GM12878 (cell line): ENCODE measurements around the gene THADA. TPM values are rescaled to one million over a fixed set of nuclear protein-coding genes. Genes with fewer than 3 reads are reported as not detected.
"Not testable (repeated sequence)": the region's sequence is repeated elsewhere in the genome, so short reads cannot be mapped to it uniquely, and the experiment has no call there.

ENCODE experiments used
- ATAC-seq: fragments of 200-7000 bp; cut with Tn5 transposase; 3 replicates; pipeline ENCODE4 v1.9.1; 2020; ENCODE audit warnings: mild to moderate bottlenecking, moderate library complexity
- BruUV-seq: library from RNA; stranded (reverse); fragments of 400-500 nt; replicated peaks from 2 replicates; lab custom pipeline; 2021; lab: Mats Ljungman, UMichigan
- CTCF ChIA-PET: fragments of 300-600 bp; sonication (Branson Sonifier 250); formaldehyde crosslinking; extraction: SDS; loops from one replicate; lab custom pipeline; 2021; ENCODE audit warnings: inconsistent platforms; lab: Yijun Ruan, JAX
- POLR2A ChIA-PET: fragments of 350-600 bp; formaldehyde crosslinking; extraction: SDS; loops from one replicate; lab custom pipeline; 2021; ENCODE audit warnings: inconsistent platforms; lab: Charles Lee
- RAD21 ChIA-PET: fragments of 300-600 bp; sonication (Branson Sonifier 250); formaldehyde crosslinking; loops from one replicate; lab custom pipeline; 2023; ENCODE audit warnings: antibody characterized with exemption; ENCODE audit not compliant: unreplicated experiment; lab: Charles Lee
- SMC1A ChIA-PET: fragments of 300-600 bp; sonication (Branson Sonifier 250); formaldehyde crosslinking; loops from one replicate; lab custom pipeline; 2023; ENCODE audit not compliant: unreplicated experiment, uncharacterized antibody; lab: Charles Lee
- DNase-seq: peaks from one replicate; pipeline ENCODE4 v3.0.0-alpha.2; 2011; ENCODE audit warnings: low read depth, low spot score
- FAIRE-seq: peaks from 3 replicates; lab custom pipeline; 2011; peaks lifted over from hg19 to GRCh38; lab: Jason Lieb, UNC
- H2AFZ ChIP-seq: 2 replicates; pipeline ENCODE4 v1.6.0; 2011; ENCODE audit warnings: low read depth, low read length, control low read depth; ENCODE audit not compliant: control insufficient read depth
- H3K27ac ChIP-seq: 2 replicates; pipeline ENCODE4 v1.5.1; 2011; ENCODE audit warnings: control low read depth; ENCODE audit not compliant: control insufficient read depth, insufficient read depth
- H3K27me3 ChIP-seq, 2 experiments: replicated peaks in 1 of 2; 2 replicates each; pipeline versions ENCODE4 v1.6.0 to v1.6.1; 2011; ENCODE audit warnings: low read length in 1 of 2; ENCODE audit not compliant: control insufficient read depth in 2 of 2, insufficient read depth in 2 of 2
- H3K36me3 ChIP-seq, 2 experiments: 2 replicates each; pipeline ENCODE4 v1.5.1; 2011; ENCODE audit warnings: low read length in 1 of 2; ENCODE audit not compliant: control insufficient read depth in 2 of 2, insufficient read depth in 2 of 2
- H3K4me1 ChIP-seq: 2 replicates; pipeline ENCODE4 v1.6.1; 2011; ENCODE audit warnings: mild to moderate bottlenecking, low read length, moderate library complexity, mixed read lengths; ENCODE audit not compliant: control insufficient read depth, insufficient read depth
- H3K4me2 ChIP-seq: 2 replicates; pipeline ENCODE4 v1.6.0; 2011; ENCODE audit warnings: control low read depth; ENCODE audit not compliant: control insufficient read depth, insufficient read depth
- H3K4me3 ChIP-seq: fragments of 200-600 bp; sonication (generic); 2 replicates; pipeline ENCODE4 v1.5.1; 2016
- H3K79me2 ChIP-seq: 2 replicates; pipeline ENCODE4 v1.6.0; 2011; ENCODE audit warnings: low read length; ENCODE audit not compliant: control insufficient read depth, insufficient read depth
- H3K9ac ChIP-seq: 2 replicates; pipeline ENCODE4 v1.8.0; 2011; ENCODE audit warnings: low read length, control low read depth, mixed read lengths; ENCODE audit not compliant: control insufficient read depth, insufficient read depth
- H3K9me3 ChIP-seq: replicated peaks from 3 replicates; pipeline ENCODE4 v1.5.1; 2011; ENCODE audit warnings: mild to moderate bottlenecking, low read length; ENCODE audit not compliant: control insufficient read depth, insufficient read depth
- H4K20me1 ChIP-seq: 2 replicates; pipeline ENCODE4 v1.6.0; 2011; ENCODE audit not compliant: control insufficient read depth, insufficient read depth
- CBX5 ChIP-seq: sonication (generic); IDR thresholded peaks from 2 replicates; pipeline ENCODE4 v1.6.1; 2016; ENCODE audit warnings: low read depth, moderate library complexity, mild to moderate bottlenecking, inconsistent platforms
- DPF2 ChIP-seq: fragments of 450-650 bp; IDR thresholded peaks from 2 replicates; pipeline ENCODE4 v1.6.1; 2017; ENCODE audit warnings: mild to moderate bottlenecking
- KDM1A ChIP-seq: fragments of 200-600 bp; sonication (generic); IDR thresholded peaks from 2 replicates; pipeline ENCODE4 v1.6.1; 2016; ENCODE audit warnings: borderline replicate concordance
- NRF1 ChIP-seq: conservative IDR thresholded peaks from 2 replicates; pipeline ENCODE4 v1.6.1; 2011; ENCODE audit warnings: mild to moderate bottlenecking, low read depth, low read length, improper control_type of control experiment
- RELB ChIP-seq: fragments of 450-650 bp; IDR thresholded peaks from 2 replicates; pipeline ENCODE4 v1.6.1; 2017; ENCODE audit warnings: low read depth, mild to moderate bottlenecking, moderate library complexity
- SKIL ChIP-seq: fragments of 450-650 bp; IDR thresholded peaks from 2 replicates; pipeline ENCODE4 v1.6.1; 2017; ENCODE audit warnings: mild to moderate bottlenecking, low read depth, inconsistent platforms; ENCODE audit not compliant: poor library complexity, severe bottlenecking
- TCF12 ChIP-seq: IDR thresholded peaks from 2 replicates; pipeline ENCODE4 v1.6.1; 2011; ENCODE audit warnings: low read depth, mild to moderate bottlenecking, low read length
- USF2 ChIP-seq: IDR thresholded peaks from 2 replicates; pipeline ENCODE4 v1.6.1; 2011; ENCODE audit warnings: low read depth, low read length, improper control_type of control experiment, borderline replicate concordance
- ZNF24 ChIP-seq: fragments of 450-650 bp; IDR thresholded peaks from 2 replicates; pipeline ENCODE4 v1.6.1; 2017; ENCODE audit warnings: antibody characterized with exemption, mild to moderate bottlenecking
- WGBS: methylation state at CpG from one replicate; pipeline ENCODE4 v1.1.6; 2016; ENCODE audit warnings: low lambda C conversion rate; ENCODE audit not compliant: insufficient replicate concordance, insufficient coverage; ENCODE audit errors: missing lambda C conversion rate; 5-methylcytosine and 5-hydroxymethylcytosine counted together
- in situ Hi-C: fragments of 300-500 bp; cut with MboI; formaldehyde crosslinking; loops from 9 replicates; pipeline ENCODE4 v1.14.3; 2018; ENCODE audit warnings: mixed read lengths
- intact Hi-C: fragments of 100-400 bp; cut with micrococcal nuclease; formaldehyde crosslinking; loops from one replicate; pipeline ENCODE4 v1.14.2; 2022; ENCODE audit not compliant: unreplicated experiment
- polyA plus RNA-seq, 11 experiments: library from polyadenylated mRNA; depleted of rRNA in 4 of 11; unstranded in 6 of 11; stranded (reverse) in 5 of 11; fragments of >200 nt; fragmentation: Nextera tagmentation in 4 of 11; fragmentation: Illumina TruSeq in 1 of 11; extraction: Ambion mirVana in 4 of 11; extraction: Trizol in 1 of 11; gene quantifications; 1 replicate in 1 of 11; 2 replicates in 10 of 11; pipeline versions ENCODE4 v1.2.1 to v1.2.3, GENCODE V29; 2011 to 2016; ENCODE audit warnings: inconsistent platforms in 2 of 11, missing spikeins in 2 of 11, low read depth in 1 of 11
- total RNA-seq, 4 experiments: library from RNA; depleted of rRNA in 3 of 4; stranded (reverse); fragments of >200 nt in 3 of 4; fragmentation: Illumina TruSeq in 1 of 4; extraction: Trizol in 1 of 4; gene quantifications; 2 replicates each; pipeline versions ENCODE4 v1.2.1 to v1.2.3, GENCODE V29; 2013 to 2021

THADA gene
- total and polyA plus RNA-seq, 10 of the 15 experiments (the other 5 are each of a cell fraction or from before 2014, with no cell fraction given) = 14.6 to 33.2 (median 23.2) TPM

- TF ChIP-seq RELB (no peak), NRF1 (no peak), CBX5 (no peak), SKIL (no peak)
These were observed 42.4 kb downstream of the THADA start (continued) for GRCh38 chr2:43553341-43553855.

GRCh38 chr2:43551990-43552389 lies 43.8 kb downstream of the THADA start:
- Histone ChIP-seq H3K4me3 (no peak overlapping the region), H3K36me3 (no peaks in the 10 kb centered on the region; a peak in 2 of 4 replicates), H4K20me1 (no peaks in the 10 kb centered on the region), H3K27ac (no peak overlapping the region), H3K4me2 (no peak overlapping the region), H3K27me3 (no peaks in the 10 kb centered on the region), H3K4me1 (no peaks in the 10 kb centered on the region), H3K79me2 (no peaks in the 10 kb centered on the region), H2AFZ (no peak overlapping the region), H3K9me3 (no peaks in the 10 kb centered on the region), H3K9ac (no peak overlapping the region)
- TF ChIP-seq USF2 (no peak), KDM1A (no peak), TCF12 (no peak), ZNF24 (no peak), DPF2 (no peak)
- 92% methylated on average over 2 of the region's 2 CpGs for WGBS
- RAD21 ChIA-PET = interaction anchor here (0.7 to 1.5 kb wide), 4 partner anchors 25 to 722 kb away, joined by 3 to 4 read pairs (median 3); no protein-coding TSS in a partner anchor
- in situ Hi-C loops (no loop called here), intact Hi-C loops (no loop called here)
- ATAC-seq (no peak), FAIRE-seq (no peak), DNase-seq (no peak)
- SMC1A ChIA-PET = interaction anchor here (0.5 to 3.3 kb wide), 6 partner anchors 10 to 319 kb away, joined by 3 to 16 read pairs (median 3); no protein-coding TSS in a partner anchor
- POLR2A ChIA-PET = interaction anchor here (0.9 kb wide), 1 partner anchor 14 kb away, joined by 7 read pairs; no protein-coding TSS in a partner anchor
- CTCF ChIA-PET = interaction anchor here (0.9 to 2.0 kb wide), 5 partner anchors 11 to 692 kb away, joined by 3 to 15 read pairs (median 3); no protein-coding TSS in a partner anchor
- no TSS peak for BruUV-seq

- POLR2A ChIA-PET, H3K4me2 ChIP-seq, H3K27me3 ChIP-seq, DNase-seq, H3K4me3 ChIP-seq, H4K20me1 ChIP-seq, H3K27ac ChIP-seq, RAD21 ChIA-PET, H3K9ac ChIP-seq, SMC1A ChIA-PET, H3K79me2 ChIP-seq, H3K4me1 ChIP-seq, intact Hi-C loops, H3K36me3 ChIP-seq, BruUV-seq, ATAC-seq, H3K9me3 ChIP-seq, in situ Hi-C loops, H2AFZ ChIP-seq, FAIRE-seq: not testable (repeated sequence)
- WGBS = 77% methylated on average over 13 of the region's 14 CpGs
- CTCF ChIA-PET = interaction anchor here (1.6 kb wide), 1 partner anchor 29 kb away, joined by 4 read pairs; no protein-coding TSS in a partner anchor
These were observed 47.5 kb downstream of the THADA start for GRCh38 chr2:43548381-43548780.
